Ascending aorta (tissue), 2 donors: ENCODE results near the gene ADCY9. TPM values are rescaled to one million over a fixed set of nuclear protein-coding genes. Genes with fewer than 3 reads are reported as not detected.
"Not testable (repeated sequence)": the region's sequence is repeated elsewhere in the genome, so short reads cannot be mapped to it uniquely, and the experiment has no call there.

Source experiments
- DNase-seq, 2 donors: peaks; one replicate each; pipeline ENCODE4 v3.0.0-alpha.2; 2019; ENCODE audit warnings: low spot score in 2 of 2
- H3K27ac ChIP-seq, 2 donors: fragments of 200-600 bp; sonication (generic); one replicate each; pipeline ENCODE4 v1.5.1; 2016 to 2017; ENCODE audit warnings: mild to moderate bottlenecking in 1 of 2
- H3K27me3 ChIP-seq: fragments of 200-600 bp; sonication (generic); one replicate; pipeline ENCODE4 v1.5.1; 2017
- H3K36me3 ChIP-seq, 2 donors: fragments of 200-600 bp; sonication (generic); one replicate each; pipeline ENCODE4 v1.5.1; 2016
- H3K4me1 ChIP-seq, 2 donors: fragments of 200-600 bp; sonication (generic); one replicate each; pipeline ENCODE4 v1.5.1; 2016 to 2017; ENCODE audit warnings: mild to moderate bottlenecking in 1 of 2
- H3K4me3 ChIP-seq, 2 donors: fragments of 200-600 bp; sonication (generic); one replicate each; pipeline ENCODE4 v1.5.1; 2016 to 2017; ENCODE audit warnings: mild to moderate bottlenecking in 1 of 2
- H3K9me3 ChIP-seq, 2 donors: fragments of 200-600 bp; sonication (generic); one replicate each; pipeline ENCODE4 v1.5.1; 2016
- CTCF ChIP-seq, 3 experiments: fragments of 200-600 bp in 2 of 3; fragments of 450-650 bp in 1 of 3; sonication (generic) in 2 of 3; IDR thresholded peaks; one replicate each; pipeline ENCODE4 v1.5.1; 2016 to 2019; ENCODE audit warnings: antibody characterized with exemption in 3 of 3, mild to moderate bottlenecking in 1 of 3, moderate library complexity in 1 of 3
- intact Hi-C: fragments of 100-400 bp; cut with DNase I; formaldehyde crosslinking; loops from one replicate; pipeline ENCODE4 v1.15.1; 2023
- total RNA-seq: library from RNA; depleted of rRNA; stranded (reverse); fragments of >200 nt; gene quantifications from one replicate; pipeline ENCODE4 v1.1.0, GENCODE V29; 2016

ADCY9 gene
- total RNA-seq, 1 donor from 2014 or later, result 49.7 TPM

GRCh38 chr16:4038448-4038847 lies 77.8 kb downstream of the ADCY9 start:
- H3K36me3 ChIP-seq, result no peaks in the 10 kb centered on the region
- DNase-seq, result no peak
- no peak for TF ChIP-seq CTCF (IDR thresholded peaks at IDR 0.05)
- intact Hi-C loops, result no loop called here
- no peaks in the 10 kb centered on the region for H3K9me3 ChIP-seq
- H3K4me1 ChIP-seq, result peaks cover 0 to 12% of the 10 kb centered on the region in 2 donors
- no peaks in the 10 kb centered on the region for H3K27me3 ChIP-seq
- H3K27ac ChIP-seq, result no peak overlapping the region
- H3K4me3 ChIP-seq, result no peak overlapping the region

- H3K4me3 ChIP-seq, H3K9me3 ChIP-seq, H3K36me3 ChIP-seq, DNase-seq, H3K27me3 ChIP-seq, intact Hi-C loops, H3K27ac ChIP-seq: not testable (repeated sequence)
- peaks cover 4 to 10% of the 10 kb centered on the region in 2 donors for H3K4me1 ChIP-seq
These were observed 79.3 kb downstream of the ADCY9 start for GRCh38 chr16:4036952-4037351.

GRCh38 chr16:4034963-4035362 lies 81.3 kb downstream of the ADCY9 start:
- Histone ChIP-seq H3K4me1 (peaks cover 4 to 6% of the 10 kb centered on the region in 2 donors), H3K27ac (no peak overlapping the region), H3K4me3 (no peak overlapping the region), H3K9me3 (no peaks in the 10 kb centered on the region), H3K27me3 (no peaks in the 10 kb centered on the region), H3K36me3 (no peaks in the 10 kb centered on the region)
- no peak for DNase-seq
- no peak for TF ChIP-seq CTCF (IDR thresholded peaks at IDR 0.05)
- intact Hi-C loops, result no loop called here

GRCh38 chr16:4033951-4034350 lies 82.3 kb downstream of the ADCY9 start:
- Histone ChIP-seq H3K27ac (peak overlapping the region in 1 of 2 donors; percentile 49), H3K9me3 (no peaks in the 10 kb centered on the region), H3K36me3 (no peaks in the 10 kb centered on the region), H3K4me3 (no peak overlapping the region), H3K4me1 (peaks cover 4 to 6% of the 10 kb centered on the region in 2 donors), H3K27me3 (no peaks in the 10 kb centered on the region)
- DNase-seq, result no peak
- TF ChIP-seq CTCF (IDR thresholded peaks at IDR 0.05), result no peak
- intact Hi-C loops, result no loop called here

GRCh38 chr16:4032768-4033167 lies 83.5 kb downstream of the ADCY9 start:
- peak overlapping the region; percentile 49 to 72 for H3K27ac ChIP-seq
- peak in 1 of 2 donors; percentile 78 for DNase-seq

GRCh38 chr16:4028144-4028543 lies 88.1 kb downstream of the ADCY9 start:
- H3K9me3 ChIP-seq, result no peaks in the 10 kb centered on the region
- H3K27ac ChIP-seq, result no peak overlapping the region
- peaks cover 4 to 6% of the 10 kb centered on the region in 2 donors for H3K4me1 ChIP-seq
- intact Hi-C loops, result no loop called here
- peaks cover 0 to 3% of the 10 kb centered on the region in 2 donors for H3K36me3 ChIP-seq
- TF ChIP-seq CTCF (IDR thresholded peaks at IDR 0.05), result no peak
- H3K4me3 ChIP-seq, result no peak overlapping the region
- DNase-seq, result no peak
- no peaks in the 10 kb centered on the region for H3K27me3 ChIP-seq

More at GRCh38 chr16:4032768-4033167, 83.5 kb downstream of the ADCY9 start:
- intact Hi-C loops, result no loop called here
- Histone ChIP-seq H3K27me3 (no peaks in the 10 kb centered on the region), H3K36me3 (no peaks in the 10 kb centered on the region), H3K4me3 (peak overlapping the region in 1 of 2 donors; percentile 28), H3K9me3 (no peaks in the 10 kb centered on the region), H3K4me1 (peaks cover 4 to 6% of the 10 kb centered on the region in 2 donors)
- TF ChIP-seq CTCF (IDR thresholded peaks at IDR 0.05), result no peak
